WI38 (cell line): ENCODE results near the gene BID.

Experiments used
- H3K4me3 ChIP-seq: 2 replicates; pipeline ENCODE4 v1.5.1; 2011; ENCODE audit warnings: low read depth, mild to moderate bottlenecking, control low read depth, low read length
- CTCF ChIP-seq: IDR thresholded peaks from 2 replicates; pipeline ENCODE4 v1.5.1; 2012; ENCODE audit warnings: low read depth, mild to moderate bottlenecking, control low read depth, low read length

Gene BID

GRCh38 chr22:17749605-17750395 is 24.5 kb downstream of the BID start:
- no peak overlapping the region for H3K4me3 ChIP-seq
- no peak for TF ChIP-seq CTCF

GRCh38 chr22:17748555-17749353 is 25.5 kb downstream of the BID start:
- no peak for TF ChIP-seq CTCF
- H3K4me3 ChIP-seq = no peak overlapping the region

- TF ChIP-seq CTCF = no peak
These were observed 27.4 kb downstream of the BID start for GRCh38 chr22:17746916-17747315.

GRCh38 chr22:17744430-17744829 is 29.8 kb downstream of the BID start:
- no peak overlapping the region for H3K4me3 ChIP-seq
- no peak for TF ChIP-seq CTCF

More at GRCh38 chr22:17746916-17747315, 27.4 kb downstream of the BID start:
- H3K4me3 ChIP-seq = no peak overlapping the region

- TF ChIP-seq CTCF = no peak
- H3K4me3 ChIP-seq = no peak overlapping the region
These were observed 30.4 kb downstream of the BID start for GRCh38 chr22:17743661-17744411.

- TF ChIP-seq CTCF = peak; percentile 83
These were observed 31.8 kb downstream of the BID start for GRCh38 chr22:17742527-17742902.

More at GRCh38 chr22:17742527-17742902, 31.8 kb downstream of the BID start:
- no peak overlapping the region for H3K4me3 ChIP-seq
